ENCODE measurements around the gene ZNF292.

ZNF292 gene

DNA sequence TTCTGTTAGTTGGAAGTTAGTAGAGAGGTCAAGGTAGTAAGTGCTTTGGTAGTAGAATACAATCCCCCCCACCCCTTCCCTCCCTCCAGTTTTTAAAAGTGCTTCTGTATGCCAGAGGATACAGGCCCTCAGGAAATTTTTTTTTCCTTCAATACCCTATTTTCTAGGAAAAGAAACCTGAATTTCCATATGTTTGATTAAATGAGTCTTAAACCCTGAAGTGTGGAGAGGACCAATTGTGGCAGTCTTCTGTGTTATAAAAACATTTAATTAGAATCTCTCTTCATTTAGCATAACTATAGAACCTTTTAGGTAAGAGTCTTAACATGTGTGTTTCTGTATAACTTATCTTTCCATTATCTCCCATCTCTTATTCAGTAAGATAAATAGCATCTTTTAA, 59.5 kb downstream of the ZNF292 start:
- no peak overlapping the region for H3K27ac ChIP-seq
- no peak for TF ChIP-seq ZFX (IDR thresholded peaks at IDR 0.05; ENCODE audit: borderline replicate concordance)
- TF ChIP-seq, protein P1, sequence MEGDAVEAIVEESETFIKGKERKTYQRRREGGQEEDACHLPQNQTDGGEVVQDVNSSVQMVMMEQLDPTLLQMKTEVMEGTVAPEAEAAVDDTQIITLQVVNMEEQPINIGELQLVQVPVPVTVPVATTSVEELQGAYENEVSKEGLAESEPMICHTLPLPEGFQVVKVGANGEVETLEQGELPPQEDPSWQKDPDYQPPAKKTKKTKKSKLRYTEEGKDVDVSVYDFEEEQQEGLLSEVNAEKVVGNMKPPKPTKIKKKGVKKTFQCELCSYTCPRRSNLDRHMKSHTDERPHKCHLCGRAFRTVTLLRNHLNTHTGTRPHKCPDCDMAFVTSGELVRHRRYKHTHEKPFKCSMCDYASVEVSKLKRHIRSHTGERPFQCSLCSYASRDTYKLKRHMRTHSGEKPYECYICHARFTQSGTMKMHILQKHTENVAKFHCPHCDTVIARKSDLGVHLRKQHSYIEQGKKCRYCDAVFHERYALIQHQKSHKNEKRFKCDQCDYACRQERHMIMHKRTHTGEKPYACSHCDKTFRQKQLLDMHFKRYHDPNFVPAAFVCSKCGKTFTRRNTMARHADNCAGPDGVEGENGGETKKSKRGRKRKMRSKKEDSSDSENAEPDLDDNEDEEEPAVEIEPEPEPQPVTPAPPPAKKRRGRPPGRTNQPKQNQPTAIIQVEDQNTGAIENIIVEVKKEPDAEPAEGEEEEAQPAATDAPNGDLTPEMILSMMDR (IDR thresholded peaks at IDR 0.05) = no peak

DNA sequence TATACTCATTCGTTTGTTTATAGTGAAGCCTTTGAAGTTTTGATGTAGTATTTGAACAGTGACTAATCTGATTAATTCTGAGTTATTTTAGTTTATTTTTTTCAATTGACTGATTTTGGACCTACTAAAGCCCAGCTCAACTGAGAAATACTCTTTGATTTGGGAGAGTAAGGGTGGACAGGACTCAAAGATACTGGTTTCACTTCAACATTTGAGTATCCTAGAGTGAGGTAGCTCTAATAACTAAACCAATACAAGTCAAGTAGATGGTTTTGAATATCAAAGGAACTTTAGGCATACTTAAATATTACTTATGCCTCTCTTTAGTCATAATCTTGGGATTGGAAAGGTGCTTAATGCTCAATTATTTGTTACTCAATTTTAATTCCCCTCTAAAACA, 65.6 kb downstream of the ZNF292 start:
- H3K27ac ChIP-seq = no peak overlapping the region
- TF ChIP-seq, protein P1 (IDR thresholded peaks at IDR 0.05) = no peak
- no peak for TF ChIP-seq ZFX (IDR thresholded peaks at IDR 0.05; ENCODE audit: borderline replicate concordance)

DNA sequence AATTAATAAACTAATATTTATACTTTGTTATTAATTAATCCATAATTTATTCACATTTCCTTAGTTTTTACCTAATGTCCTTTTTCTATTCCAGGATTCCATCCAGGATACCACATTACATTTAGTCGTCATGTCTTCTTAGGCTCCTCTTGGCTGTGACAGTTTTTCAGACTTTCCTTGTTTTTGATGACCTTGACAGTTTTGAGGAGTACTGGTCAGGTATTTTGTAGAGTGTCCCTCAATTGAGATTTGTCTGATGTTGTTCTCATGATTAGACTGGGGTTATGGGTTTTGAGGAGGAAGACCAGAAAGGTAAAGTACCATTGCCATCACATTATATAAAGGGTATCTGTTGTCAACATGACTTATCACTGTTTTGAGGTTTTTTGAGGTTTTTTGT, 67.3 kb downstream of the ZNF292 start:
- no peak for TF ChIP-seq ZFX (IDR thresholded peaks at IDR 0.05; ENCODE audit: borderline replicate concordance)
- TF ChIP-seq, protein P1 (IDR thresholded peaks at IDR 0.05) = no peak
- no peak overlapping the region for H3K27ac ChIP-seq

DNA sequence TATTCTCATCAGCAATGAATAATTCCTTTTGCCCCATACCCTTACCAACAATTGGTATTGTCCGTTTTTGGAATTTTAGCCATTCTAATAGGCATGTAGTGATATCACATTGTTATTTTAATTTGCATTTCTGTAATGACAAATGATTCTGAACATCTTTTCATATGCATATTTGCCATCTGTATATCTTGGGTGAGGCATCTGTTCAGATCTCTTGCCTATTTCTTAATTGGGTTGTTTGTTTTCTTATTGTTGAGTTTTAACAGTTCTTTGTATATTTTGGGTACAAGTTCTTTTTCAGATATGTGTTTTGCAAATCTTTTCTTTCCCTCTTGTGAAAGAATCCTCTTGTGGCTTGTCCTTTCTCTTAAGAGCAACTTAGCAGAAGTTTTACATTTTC, 69.6 kb downstream of the ZNF292 start:
- no peak for TF ChIP-seq ZFX (IDR thresholded peaks at IDR 0.05; ENCODE audit: borderline replicate concordance)
- TF ChIP-seq, protein P1 (IDR thresholded peaks at IDR 0.05) = no peak
- H3K27ac ChIP-seq = no peak overlapping the region

DNA sequence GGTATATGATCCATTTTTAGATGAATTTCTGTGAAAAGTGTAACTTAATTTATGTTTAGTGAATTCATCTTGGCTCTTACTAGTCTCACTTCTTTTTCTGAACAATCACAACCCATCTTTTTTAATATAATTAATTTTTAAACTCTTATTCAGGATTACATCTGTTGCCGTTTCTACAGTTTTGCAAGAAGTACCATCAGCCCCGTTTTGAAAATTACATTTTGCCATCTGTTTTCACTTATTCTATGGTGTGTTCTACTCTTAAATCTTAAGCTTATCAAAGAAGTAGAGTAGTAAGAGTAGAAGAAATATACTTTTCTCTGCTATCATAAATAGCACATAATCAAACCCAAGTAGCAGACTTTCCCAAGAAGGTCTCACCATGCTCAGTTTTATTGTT, 70.1 kb downstream of the ZNF292 start:
- TF ChIP-seq, protein P1 (IDR thresholded peaks at IDR 0.05) = no peak
- no peak for TF ChIP-seq ZFX (IDR thresholded peaks at IDR 0.05; ENCODE audit: borderline replicate concordance)

DNA sequence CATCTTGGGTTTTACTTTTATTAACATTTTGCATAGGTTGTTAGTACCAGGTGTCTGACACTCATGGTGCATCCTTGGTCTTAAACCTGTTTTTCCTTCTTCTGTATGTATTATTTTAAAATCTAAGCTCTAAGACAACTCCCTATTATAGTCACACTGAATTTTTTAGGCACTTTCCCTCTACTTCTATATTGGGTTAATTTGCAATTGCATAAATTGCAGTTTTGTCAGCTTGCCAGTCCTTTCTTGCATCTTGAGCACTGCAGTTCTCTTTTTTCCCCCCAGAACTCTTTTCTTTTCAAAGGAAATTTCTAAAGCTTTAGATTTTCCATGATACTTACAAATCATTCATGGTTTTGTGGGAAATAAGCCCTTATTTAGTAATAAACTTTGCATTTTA, 70.6 kb downstream of the ZNF292 start:
- TF ChIP-seq, protein P1 (IDR thresholded peaks at IDR 0.05) = no peak
- TF ChIP-seq ZFX (IDR thresholded peaks at IDR 0.05; ENCODE audit: borderline replicate concordance) = no peak
- H3K27ac ChIP-seq = no peak overlapping the region

More for the DNA sequence above, 70.1 kb downstream of the ZNF292 start:
- no peak overlapping the region for H3K27ac ChIP-seq

DNA sequence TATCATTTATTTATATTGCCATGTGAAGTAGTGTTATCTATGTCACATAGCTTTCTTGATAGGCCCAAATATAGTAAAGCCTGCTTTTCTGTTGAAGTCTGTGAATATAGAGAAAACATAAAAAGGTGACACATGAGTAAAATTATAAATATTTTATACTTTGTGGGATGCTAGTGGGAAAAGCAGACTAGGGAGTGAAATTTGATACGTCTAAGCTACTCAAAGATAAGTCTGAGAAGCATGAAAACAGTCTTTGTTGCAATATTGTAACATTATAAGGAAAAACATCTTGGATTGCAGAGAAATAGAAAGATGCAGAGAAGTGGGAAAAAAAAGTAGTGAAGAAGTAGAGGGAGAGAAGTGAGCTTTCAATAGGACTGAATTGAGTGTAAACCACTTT, 75.4 kb downstream of the ZNF292 start:
- H3K27ac ChIP-seq = no peak overlapping the region
- TF ChIP-seq ZFX (IDR thresholded peaks at IDR 0.05; ENCODE audit: borderline replicate concordance) = no peak
- TF ChIP-seq, protein P1 (IDR thresholded peaks at IDR 0.05) = no peak
